IMR-90 (cell line): ENCODE data around the gene CDIP1. TPM values are rescaled to one million over a fixed set of nuclear protein-coding genes. Genes with fewer than 3 reads are reported as not detected.

Experiments
- ATAC-seq: fragments of 200-7000 bp; cut with Tn5 transposase; 2 replicates; pipeline ENCODE4 v1.9.1; 2020; ENCODE audit warnings: low read depth, mild to moderate bottlenecking, moderate library complexity
- BruUV-seq: library from RNA; stranded (reverse); fragments of 400-500 nt; replicated peaks from 2 replicates; lab custom pipeline; 2021; lab: Mats Ljungman, UMichigan
- CTCF ChIA-PET: fragments of 300-600 bp; formaldehyde crosslinking; extraction: SDS; loops from one replicate; lab custom pipeline; 2021; ENCODE audit warnings: antibody characterized with exemption; lab: Yijun Ruan, JAX
- POLR2A ChIA-PET: fragments of 300-600 bp; sonication (Branson Sonifier 250); formaldehyde crosslinking; loops from one replicate; lab custom pipeline; 2022; ENCODE audit warnings: antibody characterized with exemption; ENCODE audit not compliant: unreplicated experiment; lab: Charles Lee
- DNase-seq: peaks from one replicate; pipeline ENCODE4 v3.0.0; 2013
- H2AFZ ChIP-seq: replicated peaks from 2 replicates; pipeline ENCODE3; 2013; ENCODE audit warnings: low read length, mild to moderate bottlenecking; ENCODE audit not compliant: poor library complexity
- H2AK5ac ChIP-seq: 2 replicates; pipeline ENCODE4 v1.6.1; 2013; ENCODE audit warnings: low read depth, low read length, inconsistent platforms
- H2AK9ac ChIP-seq: replicated peaks from 2 replicates; pipeline ENCODE3; 2013; ENCODE audit warnings: mild to moderate bottlenecking, low read depth, low read length, moderate library complexity; ENCODE audit not compliant: poor library complexity
- H2BK120ac ChIP-seq: 2 replicates; pipeline ENCODE4 v1.6.1; 2013; ENCODE audit warnings: low read depth, low read length, inconsistent platforms
- H2BK15ac ChIP-seq: 3 replicates; pipeline ENCODE4 v1.6.1; 2013; ENCODE audit warnings: low read depth, low read length, inconsistent platforms
- H2BK20ac ChIP-seq: 2 replicates; pipeline ENCODE4 v1.6.1; 2013; ENCODE audit warnings: low read depth, mild to moderate bottlenecking, inconsistent platforms, low read length, moderate library complexity
- H2BK5ac ChIP-seq: 2 replicates; pipeline ENCODE4 v1.6.1; 2013; ENCODE audit warnings: mild to moderate bottlenecking, low read depth, low read length, inconsistent platforms; ENCODE audit not compliant: poor library complexity, severe bottlenecking
- H3K14ac ChIP-seq: replicated peaks from 2 replicates; pipeline ENCODE4 v1.6.1; 2013; ENCODE audit warnings: low read depth, low read length, inconsistent platforms
- H3K18ac ChIP-seq: 2 replicates; pipeline ENCODE4 v1.6.1; 2013; ENCODE audit warnings: low read depth, low read length, control low read depth
- H3K23ac ChIP-seq: 2 replicates; pipeline ENCODE4 v1.6.1; 2013; ENCODE audit warnings: low read depth, low read length, inconsistent platforms
- H3K27ac ChIP-seq: 2 replicates; pipeline ENCODE4 v1.5.1; 2013; ENCODE audit warnings: mild to moderate bottlenecking, control low read depth, low read length; ENCODE audit not compliant: insufficient read depth
- H3K27me3 ChIP-seq: 2 replicates; pipeline ENCODE4 v1.6.1; 2013; ENCODE audit warnings: low read length; ENCODE audit not compliant: control insufficient read depth, insufficient read depth
- H3K36me3 ChIP-seq: 2 replicates; pipeline ENCODE4 v1.6.1; 2013; ENCODE audit warnings: low read length, mixed read lengths; ENCODE audit not compliant: control insufficient read depth, insufficient read depth
- H3K4ac ChIP-seq: 2 replicates; pipeline ENCODE4 v1.6.1; 2013; ENCODE audit warnings: low read depth, low read length, inconsistent platforms
- H3K4me1 ChIP-seq: 2 replicates; pipeline ENCODE4 v1.6.1; 2013; ENCODE audit warnings: low read length, mixed read lengths; ENCODE audit not compliant: control insufficient read depth, insufficient read depth
- H3K4me2 ChIP-seq: 2 replicates; pipeline ENCODE4 v1.6.1; 2013; ENCODE audit warnings: low read depth, mild to moderate bottlenecking, control low read depth, low read length, moderate library complexity
- H3K4me3 ChIP-seq: 2 replicates; pipeline ENCODE4 v1.5.1; 2013; ENCODE audit warnings: low read depth, mild to moderate bottlenecking, control low read depth, low read length, moderate library complexity; ENCODE audit not compliant: insufficient read depth
- H3K56ac ChIP-seq: 2 replicates; pipeline ENCODE4 v1.6.1; 2013; ENCODE audit warnings: low read length, inconsistent platforms; ENCODE audit not compliant: insufficient read depth; ENCODE audit errors: extremely low read depth
- H3K79me1 ChIP-seq, 2 experiments: 2 replicates each; pipeline ENCODE4 v1.6.1; 2013; ENCODE audit warnings: low read length in 2 of 2, inconsistent platforms in 1 of 2, low read depth in 1 of 2
- H3K9ac ChIP-seq: 2 replicates; pipeline ENCODE4 v1.6.1; 2013; ENCODE audit warnings: low read depth, low read length, control low read depth
- H3K9me1 ChIP-seq: 2 replicates; pipeline ENCODE4 v1.6.1; 2013; ENCODE audit warnings: low read length, inconsistent platforms; ENCODE audit not compliant: insufficient read depth
- H3K9me3 ChIP-seq: 2 replicates; pipeline ENCODE4 v1.6.1; 2013; ENCODE audit warnings: low read length; ENCODE audit not compliant: control insufficient read depth, insufficient read depth
- H4K20me1 ChIP-seq: 2 replicates; pipeline ENCODE4 v1.6.1; 2013; ENCODE audit warnings: low read length, inconsistent platforms; ENCODE audit not compliant: insufficient read depth
- H4K5ac ChIP-seq: 2 replicates; pipeline ENCODE4 v1.6.1; 2013; ENCODE audit warnings: mild to moderate bottlenecking, low read depth, low read length, control low read depth
- H4K8ac ChIP-seq, 2 experiments: 2 replicates each; pipeline ENCODE4 v1.6.1; 2013; ENCODE audit warnings: low read depth in 2 of 2, low read length in 2 of 2, control low read depth in 1 of 2, inconsistent platforms in 1 of 2
- H4K91ac ChIP-seq: 2 replicates; pipeline ENCODE4 v1.6.1; 2013; ENCODE audit warnings: low read depth, low read length, inconsistent platforms; ENCODE audit not compliant: insufficient read depth
- BHLHE40 ChIP-seq: fragments of 150-350 bp; IDR thresholded peaks from 2 replicates; pipeline ENCODE4 v1.6.1; 2016; ENCODE audit warnings: mild to moderate bottlenecking, low read depth, low read length
- CEBPB ChIP-seq: IDR thresholded peaks from 2 replicates; pipeline ENCODE4 v1.6.1; 2012; ENCODE audit warnings: low read depth, low read length, improper control_type of control experiment
- CHD1 ChIP-seq: IDR thresholded peaks from 2 replicates; pipeline ENCODE4 v1.6.1; 2012; ENCODE audit warnings: low read depth, low read length, improper control_type of control experiment
- FOS ChIP-seq: fragments of 150-350 bp; IDR thresholded peaks from 2 replicates; pipeline ENCODE4 v1.6.1; 2016; ENCODE audit warnings: low read depth, low read length
- MAFK ChIP-seq: IDR thresholded peaks from 2 replicates; pipeline ENCODE4 v1.6.1; 2012; ENCODE audit warnings: low read depth, low read length, improper control_type of control experiment
- MAZ ChIP-seq: IDR thresholded peaks from 2 replicates; pipeline ENCODE4 v1.6.1; 2012; ENCODE audit warnings: low read depth, mild to moderate bottlenecking, low read length, improper control_type of control experiment, moderate library complexity, borderline replicate concordance
- MXI1 ChIP-seq: IDR thresholded peaks from 2 replicates; pipeline ENCODE4 v1.6.1; 2012; ENCODE audit warnings: low read depth, mild to moderate bottlenecking, low read length, moderate library complexity, borderline replicate concordance
- NFE2L2 ChIP-seq: fragments of 150-350 bp; IDR thresholded peaks from 2 replicates; pipeline ENCODE4 v1.6.1; 2016; ENCODE audit warnings: low read depth, mild to moderate bottlenecking, low read length
- POLR2A ChIP-seq: IDR thresholded peaks from 2 replicates; pipeline ENCODE4 v1.6.1; 2012; ENCODE audit warnings: mild to moderate bottlenecking, low read depth, low read length
- RAD21 ChIP-seq: IDR thresholded peaks from 2 replicates; pipeline ENCODE4 v1.6.1; 2012; ENCODE audit warnings: low read length, improper control_type of control experiment
- RCOR1 ChIP-seq: IDR thresholded peaks from 2 replicates; pipeline ENCODE4 v1.6.1; 2012; ENCODE audit warnings: mild to moderate bottlenecking, low read length, improper control_type of control experiment; ENCODE audit not compliant: insufficient replicate concordance
- RFX5 ChIP-seq: IDR thresholded peaks from 2 replicates; pipeline ENCODE4 v1.8.0; 2012; ENCODE audit warnings: low read depth, mild to moderate bottlenecking, low read length, moderate library complexity
- SMC3 ChIP-seq: fragments of 150-350 bp; IDR thresholded peaks from 2 replicates; pipeline ENCODE4 v1.6.1; 2016; ENCODE audit warnings: low read depth, mild to moderate bottlenecking, antibody characterized with exemption, low read length, moderate library complexity
- WGBS, 2 experiments: methylation state at CpG; one replicate each; pipeline versions ENCODE4 v1.1.5 to v1.1.7; 2013; ENCODE audit warnings: missing lambda C conversion rate in 2 of 2; ENCODE audit not compliant: insufficient read length in 1 of 2; ENCODE audit errors: extremely low coverage in 2 of 2; 5-methylcytosine and 5-hydroxymethylcytosine counted together
- dilution Hi-C: fragments of 300-500 bp; cut with HindIII; formaldehyde crosslinking; loops from one replicate; pipeline ENCODE4 v1.14.3; 2018; ENCODE audit warnings: low sequenced_read_pairs; ENCODE audit not compliant: unreplicated experiment
- in situ Hi-C: fragments of 300-500 bp; cut with MboI; formaldehyde crosslinking; loops from 3 replicates; pipeline ENCODE4 v1.14.3; 2019; ENCODE audit warnings: low sequenced_read_pairs, inconsistent platforms, mixed read lengths
- intact Hi-C: fragments of 100-400 bp; cut with micrococcal nuclease; formaldehyde crosslinking; loops from 2 replicates; pipeline ENCODE4 v1.10.0; 2022
- polyA plus RNA-seq, 3 experiments: library from polyadenylated mRNA; depleted of rRNA; stranded (reverse); fragments of >200 nt; gene quantifications; 2 replicates each; pipeline ENCODE4 v1.2.3, GENCODE V29; 2012; ENCODE audit warnings: low replicate concordance in 1 of 3
- total RNA-seq: library from RNA; depleted of rRNA; stranded (reverse); fragments of >200 nt; gene quantifications from 2 replicates; pipeline ENCODE4 v1.2.3, GENCODE V29; 2012
- TF ChIP-seq, protein P1 (sequence below): conservative IDR thresholded peaks from 2 replicates; pipeline ENCODE4 v1.5.1; 2012; ENCODE audit warnings: mild to moderate bottlenecking, low read depth, low read length, improper control_type of control experiment
- TF ChIP-seq, protein P2 (sequence below): fragments of 150-350 bp; IDR thresholded peaks from 2 replicates; pipeline ENCODE4 v1.6.1; 2016; ENCODE audit warnings: low read depth, mild to moderate bottlenecking, low read length, moderate library complexity, borderline replicate concordance
- TF ChIP-seq, protein P3 (sequence below): fragments of 150-350 bp; IDR thresholded peaks from 2 replicates; pipeline ENCODE4 v1.6.1; 2017; ENCODE audit warnings: mild to moderate bottlenecking, antibody characterized with exemption, low read length, low read depth

CDIP1 gene
- total and polyA plus RNA-seq, 2 of the 4 experiments (the other 2 are of a cell fraction): 4.8 to 14.6 TPM

DNA sequence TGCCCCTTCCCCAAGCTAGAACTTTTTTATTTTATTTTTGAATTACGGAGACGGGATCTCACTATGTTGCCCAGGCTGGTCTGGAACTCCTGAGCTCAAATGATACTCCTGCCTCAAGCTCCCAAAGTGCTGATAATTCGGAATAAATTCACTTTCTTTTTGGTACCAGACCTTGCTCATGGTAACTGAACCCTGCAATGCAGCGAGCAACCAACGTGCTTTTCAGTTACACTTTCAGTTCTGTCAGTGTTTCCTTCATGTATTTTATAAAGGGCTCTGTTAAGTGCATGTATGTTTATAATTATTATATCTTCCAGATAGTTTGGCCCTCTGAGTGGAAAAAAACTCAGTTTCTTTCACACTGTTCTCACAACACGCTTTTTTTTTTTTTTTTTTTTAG is 31.5 kb upstream of the CDIP1 start:
- no peak overlapping the region for H3K4ac ChIP-seq
- H2BK15ac ChIP-seq: no peak overlapping the region
- dilution Hi-C loops: no loop called here
- H3K56ac ChIP-seq: no peak overlapping the region
- TF ChIP-seq CEBPB: no peak
- no peak for TF ChIP-seq MXI1
- no peak for TF ChIP-seq MAFK
- no peak for TF ChIP-seq CHD1
- no peak for TF ChIP-seq MAZ
- TF ChIP-seq RAD21: no peak
- TF ChIP-seq, protein P1, sequence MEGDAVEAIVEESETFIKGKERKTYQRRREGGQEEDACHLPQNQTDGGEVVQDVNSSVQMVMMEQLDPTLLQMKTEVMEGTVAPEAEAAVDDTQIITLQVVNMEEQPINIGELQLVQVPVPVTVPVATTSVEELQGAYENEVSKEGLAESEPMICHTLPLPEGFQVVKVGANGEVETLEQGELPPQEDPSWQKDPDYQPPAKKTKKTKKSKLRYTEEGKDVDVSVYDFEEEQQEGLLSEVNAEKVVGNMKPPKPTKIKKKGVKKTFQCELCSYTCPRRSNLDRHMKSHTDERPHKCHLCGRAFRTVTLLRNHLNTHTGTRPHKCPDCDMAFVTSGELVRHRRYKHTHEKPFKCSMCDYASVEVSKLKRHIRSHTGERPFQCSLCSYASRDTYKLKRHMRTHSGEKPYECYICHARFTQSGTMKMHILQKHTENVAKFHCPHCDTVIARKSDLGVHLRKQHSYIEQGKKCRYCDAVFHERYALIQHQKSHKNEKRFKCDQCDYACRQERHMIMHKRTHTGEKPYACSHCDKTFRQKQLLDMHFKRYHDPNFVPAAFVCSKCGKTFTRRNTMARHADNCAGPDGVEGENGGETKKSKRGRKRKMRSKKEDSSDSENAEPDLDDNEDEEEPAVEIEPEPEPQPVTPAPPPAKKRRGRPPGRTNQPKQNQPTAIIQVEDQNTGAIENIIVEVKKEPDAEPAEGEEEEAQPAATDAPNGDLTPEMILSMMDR: no peak
- TF ChIP-seq RFX5: no peak
- TF ChIP-seq RCOR1: no peak
- TF ChIP-seq, protein P2, sequence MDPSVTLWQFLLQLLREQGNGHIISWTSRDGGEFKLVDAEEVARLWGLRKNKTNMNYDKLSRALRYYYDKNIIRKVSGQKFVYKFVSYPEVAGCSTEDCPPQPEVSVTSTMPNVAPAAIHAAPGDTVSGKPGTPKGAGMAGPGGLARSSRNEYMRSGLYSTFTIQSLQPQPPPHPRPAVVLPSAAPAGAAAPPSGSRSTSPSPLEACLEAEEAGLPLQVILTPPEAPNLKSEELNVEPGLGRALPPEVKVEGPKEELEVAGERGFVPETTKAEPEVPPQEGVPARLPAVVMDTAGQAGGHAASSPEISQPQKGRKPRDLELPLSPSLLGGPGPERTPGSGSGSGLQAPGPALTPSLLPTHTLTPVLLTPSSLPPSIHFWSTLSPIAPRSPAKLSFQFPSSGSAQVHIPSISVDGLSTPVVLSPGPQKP: no peak
- TF ChIP-seq, protein P3, sequence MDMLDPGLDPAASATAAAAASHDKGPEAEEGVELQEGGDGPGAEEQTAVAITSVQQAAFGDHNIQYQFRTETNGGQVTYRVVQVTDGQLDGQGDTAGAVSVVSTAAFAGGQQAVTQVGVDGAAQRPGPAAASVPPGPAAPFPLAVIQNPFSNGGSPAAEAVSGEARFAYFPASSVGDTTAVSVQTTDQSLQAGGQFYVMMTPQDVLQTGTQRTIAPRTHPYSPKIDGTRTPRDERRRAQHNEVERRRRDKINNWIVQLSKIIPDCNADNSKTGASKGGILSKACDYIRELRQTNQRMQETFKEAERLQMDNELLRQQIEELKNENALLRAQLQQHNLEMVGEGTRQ: no peak
- TF ChIP-seq NFE2L2: no peak
- TF ChIP-seq SMC3: no peak
- TF ChIP-seq FOS: no peak
- TF ChIP-seq POLR2A: no peak
- no peak for TF ChIP-seq BHLHE40
- no peak overlapping the region for H3K4me3 ChIP-seq
- no peak overlapping the region for H2AK9ac ChIP-seq
- H3K9me1 ChIP-seq: no peaks in the 10 kb centered on the region
- H4K5ac ChIP-seq: no peak overlapping the region
- no peak overlapping the region for H3K23ac ChIP-seq
- ChIA-PET POLR2A (no interaction called here), CTCF (no interaction called here)
- DNase-seq (no peak), ATAC-seq (no peak)
- intact Hi-C loops: no loop called here
- in situ Hi-C loops: no loop called here
- H2AK5ac ChIP-seq: no peak overlapping the region
- no peak overlapping the region for H2BK5ac ChIP-seq
- H3K27ac ChIP-seq: no peak overlapping the region
- no peak overlapping the region for H2AFZ ChIP-seq
- peaks cover 12% of the 10 kb centered on the region for H3K27me3 ChIP-seq
- no TSS peak for BruUV-seq
- no peaks in the 10 kb centered on the region for H3K9me3 ChIP-seq
- H3K14ac ChIP-seq: no peak overlapping the region
- no peaks in the 10 kb centered on the region for H4K20me1 ChIP-seq
- H3K79me1 ChIP-seq: no peaks in the 10 kb centered on the region
- no peak overlapping the region for H3K4me2 ChIP-seq
- H3K18ac ChIP-seq: no peak overlapping the region
- no peak overlapping the region for H4K91ac ChIP-seq
- H3K9ac ChIP-seq: no peak overlapping the region
- no peak overlapping the region for H4K8ac ChIP-seq
- no peak overlapping the region for H2BK20ac ChIP-seq
- no peaks in the 10 kb centered on the region for H3K36me3 ChIP-seq
- WGBS, 2 experiments: 40% methylated on average over 1 of the region's 6 CpGs; no CpG with 5 or more reads in 1 of the 2 experiments
- H2BK120ac ChIP-seq: no peak overlapping the region
- H3K4me1 ChIP-seq: no peaks in the 10 kb centered on the region
